ENCODE measurements around the gene RASAL2.

The RASAL2 gene

GRCh38 chr1:178146436-178146835, 52.5 kb downstream of the RASAL2 start:
- FAIRE-seq (no peak), DNase-seq (ENCODE audit: insufficient read length) (no peak)
- TF ChIP-seq POLR2AphosphoS5 (IDR thresholded peaks at IDR 0.05; ENCODE audit: low read depth, low read length) (no peak), POLR2A (IDR thresholded peaks at IDR 0.05; ENCODE audit: low read depth, low read length) (no peak), TAF1 (IDR thresholded peaks at IDR 0.05; ENCODE audit: borderline replicate concordance, low read depth, low read length) (no peak)

- TF ChIP-seq POLR2A (IDR thresholded peaks at IDR 0.05; ENCODE audit: low read depth, low read length) (no peak), TAF1 (IDR thresholded peaks at IDR 0.05; ENCODE audit: borderline replicate concordance, low read depth, low read length) (no peak), POLR2AphosphoS5 (IDR thresholded peaks at IDR 0.05; ENCODE audit: low read depth, low read length) (no peak)
- DNase-seq (ENCODE audit: insufficient read length) (no peak), FAIRE-seq (no peak)
Measured at GRCh38 chr1:178150610-178151009, 56.7 kb downstream of the RASAL2 start.

DNA sequence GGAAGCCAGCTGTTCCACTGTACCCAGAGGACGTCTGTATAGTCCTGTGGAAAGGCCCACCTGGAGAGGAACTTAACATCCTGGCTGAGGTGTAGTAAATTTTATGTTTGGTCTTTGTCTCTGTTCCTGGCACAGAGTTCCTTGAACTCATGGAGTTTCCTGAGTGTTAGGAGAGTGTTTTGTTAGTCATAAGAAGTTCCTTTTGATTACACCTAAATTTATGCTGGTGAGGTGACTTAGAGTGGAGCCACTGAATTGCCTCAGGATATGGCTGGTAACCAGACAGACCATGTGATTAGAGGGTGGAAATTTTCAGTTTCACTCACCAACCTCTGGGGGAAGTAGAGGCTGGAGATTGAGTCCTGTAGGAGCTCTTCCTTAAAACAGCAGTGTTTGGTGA, 57.9 kb downstream of the RASAL2 start:
- FAIRE-seq (no peak), DNase-seq (ENCODE audit: insufficient read length) (no peak)
- TF ChIP-seq POLR2AphosphoS5 (IDR thresholded peaks at IDR 0.05; ENCODE audit: low read depth, low read length) = no peak
- TF ChIP-seq POLR2A (IDR thresholded peaks at IDR 0.05; ENCODE audit: low read depth, low read length) = no peak
- no peak for TF ChIP-seq TAF1 (IDR thresholded peaks at IDR 0.05; ENCODE audit: borderline replicate concordance, low read depth, low read length)

DNA sequence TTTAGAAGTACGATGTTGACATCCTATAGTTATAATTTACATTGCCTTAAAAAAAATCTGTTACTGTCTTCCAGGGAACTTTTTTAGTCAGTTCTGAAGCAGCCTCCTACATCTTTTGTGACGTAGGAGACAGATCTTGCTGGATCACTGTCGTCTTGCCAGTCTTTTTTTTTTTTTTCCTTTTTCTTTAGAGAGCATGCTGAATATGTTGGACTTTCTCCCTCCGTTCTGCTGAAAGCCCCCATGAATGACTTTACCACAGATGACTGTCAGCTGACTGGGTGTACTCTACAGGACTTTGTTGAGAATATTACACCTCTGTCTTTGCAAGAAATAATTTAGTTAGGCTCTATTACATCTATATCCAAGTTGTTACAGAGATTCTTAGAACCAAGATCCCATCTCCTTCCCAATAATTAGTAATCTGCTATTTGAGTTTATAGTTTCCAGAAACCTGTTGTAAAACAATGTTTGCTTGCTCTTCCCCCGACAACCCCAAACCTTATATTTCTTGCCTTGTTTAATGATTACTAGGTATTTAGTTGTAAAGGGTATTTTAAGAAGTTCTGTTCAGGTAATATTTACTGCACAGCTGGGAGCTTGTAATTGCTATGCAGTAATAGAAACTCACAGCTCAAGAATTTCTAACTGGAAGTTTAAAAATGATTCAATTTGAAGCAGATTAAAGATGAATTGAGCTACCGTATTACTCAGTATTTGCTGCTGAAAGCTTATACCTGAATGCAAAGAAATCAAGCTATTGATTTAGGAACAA, 61.8 kb downstream of the RASAL2 start:
- DNase-seq (ENCODE audit: insufficient read length) (no peak), FAIRE-seq (no peak)
- no peak for TF ChIP-seq POLR2A (IDR thresholded peaks at IDR 0.05; ENCODE audit: low read depth, low read length)
- TF ChIP-seq POLR2AphosphoS5 (IDR thresholded peaks at IDR 0.05; ENCODE audit: low read depth, low read length) = no peak
- no peak for TF ChIP-seq TAF1 (IDR thresholded peaks at IDR 0.05; ENCODE audit: borderline replicate concordance, low read depth, low read length)

DNA sequence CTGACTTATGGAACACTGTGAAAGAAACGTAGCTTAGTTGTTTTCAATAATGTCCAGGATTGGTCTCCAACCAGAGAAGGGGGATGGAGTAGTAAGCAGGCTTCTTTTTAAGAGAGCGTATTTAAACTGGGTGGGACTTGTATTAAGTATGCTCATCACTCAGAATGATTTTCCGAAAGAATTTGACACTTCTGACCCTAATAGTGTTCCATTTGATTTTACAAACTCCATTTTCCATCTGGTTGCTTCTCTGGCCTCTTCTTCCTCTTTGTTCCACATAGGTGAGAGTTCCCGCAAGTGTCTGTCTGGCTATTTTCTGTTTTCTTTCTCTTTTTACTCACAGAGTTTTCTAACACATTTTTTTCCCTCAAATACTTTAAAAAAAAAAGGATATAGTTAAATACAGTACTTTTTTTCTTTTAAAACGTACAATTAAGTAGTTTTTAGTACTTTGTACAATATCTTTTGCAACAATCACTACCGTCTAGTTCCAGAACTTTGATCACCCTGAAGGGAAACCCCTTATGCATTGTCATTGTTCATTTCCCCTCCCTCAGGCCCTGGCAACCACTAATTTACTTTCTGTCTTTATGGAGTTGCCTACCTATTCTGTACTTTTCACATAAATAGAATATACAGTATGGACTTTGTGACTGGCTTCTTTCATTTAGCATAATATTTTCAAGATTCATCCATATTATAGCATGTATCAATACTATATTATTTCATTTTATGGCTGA, 67.0 kb downstream of the RASAL2 start:
- no peak for TF ChIP-seq TAF1 (IDR thresholded peaks at IDR 0.05; ENCODE audit: borderline replicate concordance, low read depth, low read length)
- no peak for TF ChIP-seq POLR2AphosphoS5 (IDR thresholded peaks at IDR 0.05; ENCODE audit: low read depth, low read length)
- no peak for DNase-seq (ENCODE audit: insufficient read length)
- FAIRE-seq = no peak

GRCh38 chr1:178161516-178161915, 67.6 kb downstream of the RASAL2 start:
- no peak for DNase-seq (ENCODE audit: insufficient read length)
- no peak for FAIRE-seq

GRCh38 chr1:178165196-178165595, 71.3 kb downstream of the RASAL2 start:
- FAIRE-seq (no peak), DNase-seq (ENCODE audit: insufficient read length) (no peak)
- no peak for TF ChIP-seq TAF1 (IDR thresholded peaks at IDR 0.05; ENCODE audit: borderline replicate concordance, low read depth, low read length)
- TF ChIP-seq POLR2A (IDR thresholded peaks at IDR 0.05; ENCODE audit: low read depth, low read length) = no peak
- no peak for TF ChIP-seq POLR2AphosphoS5 (IDR thresholded peaks at IDR 0.05; ENCODE audit: low read depth, low read length)

More at GRCh38 chr1:178161516-178161915, 67.6 kb downstream of the RASAL2 start:
- TF ChIP-seq POLR2AphosphoS5 (IDR thresholded peaks at IDR 0.05; ENCODE audit: low read depth, low read length) (no peak), POLR2A (IDR thresholded peaks at IDR 0.05; ENCODE audit: low read depth, low read length) (no peak)

DNA sequence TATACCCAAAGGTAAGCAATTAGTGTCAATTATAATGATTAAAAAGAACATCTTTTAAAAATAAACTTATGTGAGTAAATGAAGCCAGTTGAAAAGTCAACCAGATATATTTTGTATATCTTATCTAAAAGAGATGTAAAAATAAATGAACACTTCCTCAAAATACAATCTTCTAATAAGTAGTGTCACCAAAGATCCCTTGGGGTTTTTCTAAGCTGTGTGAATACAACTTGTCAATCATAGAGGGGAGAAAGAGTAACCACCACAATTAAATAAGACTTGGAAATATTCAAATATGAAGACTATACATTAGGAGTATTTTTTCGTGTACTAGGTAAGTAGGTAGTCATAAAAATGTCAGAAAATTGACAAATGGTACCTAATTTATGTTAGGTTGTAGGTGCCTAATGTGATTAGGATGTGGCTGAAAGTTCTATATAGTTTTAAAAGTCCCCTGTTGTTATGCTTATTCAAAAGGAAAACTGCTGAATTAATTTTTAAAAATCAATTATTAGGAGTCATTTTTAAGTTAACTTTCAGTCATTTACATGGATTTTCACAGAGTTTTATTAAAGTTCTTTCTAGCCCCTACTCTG, 72.6 kb downstream of the RASAL2 start:
- TF ChIP-seq TAF1 (IDR thresholded peaks at IDR 0.05; ENCODE audit: borderline replicate concordance, low read depth, low read length) (no peak), POLR2AphosphoS5 (IDR thresholded peaks at IDR 0.05; ENCODE audit: low read depth, low read length) (no peak), POLR2A (IDR thresholded peaks at IDR 0.05; ENCODE audit: low read depth, low read length) (no peak)
- FAIRE-seq = no peak

DNA sequence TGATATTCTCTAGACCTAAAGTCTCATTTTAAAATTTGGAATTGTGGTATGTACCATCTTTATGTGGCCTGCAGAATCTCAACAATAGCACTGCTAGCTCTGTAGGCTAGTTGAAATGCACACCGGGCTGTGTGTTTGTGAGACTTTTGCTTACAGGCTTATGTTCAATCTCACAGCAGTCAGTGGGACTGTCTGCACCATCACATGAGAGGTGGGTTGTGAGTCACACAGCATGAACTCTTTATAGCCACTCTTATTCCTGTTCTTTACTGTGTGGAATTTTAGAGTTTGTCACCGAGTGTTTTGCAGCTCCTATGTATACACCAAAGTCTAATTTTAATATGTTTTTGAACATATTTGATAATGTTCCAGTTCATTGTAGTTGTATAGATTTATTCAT, 74.6 kb downstream of the RASAL2 start:
- no peak for FAIRE-seq
- no peak for DNase-seq (ENCODE audit: insufficient read length)
- TF ChIP-seq POLR2AphosphoS5 (IDR thresholded peaks at IDR 0.05; ENCODE audit: low read depth, low read length) (no peak), TAF1 (IDR thresholded peaks at IDR 0.05; ENCODE audit: borderline replicate concordance, low read depth, low read length) (no peak), POLR2A (IDR thresholded peaks at IDR 0.05; ENCODE audit: low read depth, low read length) (no peak)

More for the DNA sequence above, 72.6 kb downstream of the RASAL2 start:
- DNase-seq (ENCODE audit: insufficient read length) = no peak

DNA sequence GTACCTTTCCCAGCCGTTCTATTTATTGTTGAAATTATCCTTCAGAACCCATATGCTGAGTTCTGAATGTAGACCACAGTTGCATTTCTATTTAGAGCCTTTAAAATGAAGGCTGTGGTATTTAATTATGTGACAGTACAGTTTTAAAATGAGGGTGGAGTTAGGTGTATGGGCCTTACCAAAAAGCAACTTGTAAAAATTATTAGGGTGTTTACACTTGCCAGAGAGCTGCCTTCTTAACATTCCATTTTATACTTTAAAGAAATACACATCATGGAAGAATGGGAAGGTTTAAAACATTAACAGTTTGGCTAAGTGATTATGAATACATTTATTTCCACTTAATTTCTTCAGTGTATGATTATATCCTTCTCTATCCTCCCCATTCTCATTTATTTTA, 75.7 kb downstream of the RASAL2 start:
- no peak for DNase-seq (ENCODE audit: insufficient read length)
- FAIRE-seq = no peak
- TF ChIP-seq POLR2A (IDR thresholded peaks at IDR 0.05; ENCODE audit: low read depth, low read length) (no peak), TAF1 (IDR thresholded peaks at IDR 0.05; ENCODE audit: borderline replicate concordance, low read depth, low read length) (no peak), POLR2AphosphoS5 (IDR thresholded peaks at IDR 0.05; ENCODE audit: low read depth, low read length) (no peak)

DNA sequence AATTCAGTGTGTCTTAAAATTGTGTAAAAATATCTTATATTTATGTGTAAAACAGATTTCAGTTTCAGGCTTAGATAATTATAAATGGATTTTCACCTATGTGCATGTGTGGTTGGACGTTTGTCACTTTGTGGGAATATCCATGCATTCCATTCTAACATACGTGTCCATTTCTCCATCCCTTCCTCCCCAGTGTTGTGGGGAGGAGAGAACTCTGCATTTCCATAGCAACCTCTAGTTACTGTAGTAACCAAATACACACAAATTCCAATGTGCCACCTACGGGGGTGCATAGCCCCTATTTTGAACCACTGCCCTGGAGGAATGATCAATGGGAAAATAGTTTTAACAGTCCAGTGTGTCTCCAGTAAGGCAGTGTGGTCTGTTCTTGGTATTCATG, 79.0 kb downstream of the RASAL2 start:
- no peak for DNase-seq (ENCODE audit: insufficient read length)
- FAIRE-seq = no peak
- TF ChIP-seq POLR2AphosphoS5 (IDR thresholded peaks at IDR 0.05; ENCODE audit: low read depth, low read length) (no peak), POLR2A (IDR thresholded peaks at IDR 0.05; ENCODE audit: low read depth, low read length) (no peak), TAF1 (IDR thresholded peaks at IDR 0.05; ENCODE audit: borderline replicate concordance, low read depth, low read length) (no peak)

All from GM12892 (cell line).